Ishikawa (cell line): ENCODE data around the gene NUDT2.

Source experiments
- CEBPB ChIP-seq: IDR thresholded peaks from 2 replicates; pipeline ENCODE4 v1.6.1; 2012
- CREB1 ChIP-seq: IDR thresholded peaks from 2 replicates; pipeline ENCODE4 v1.6.1; 2012; ENCODE audit warnings: low read depth
- EGR1 ChIP-seq: IDR thresholded peaks from 2 replicates; pipeline ENCODE4 v1.6.1; 2012
- EP300 ChIP-seq: IDR thresholded peaks from 2 replicates; pipeline ENCODE4 v1.6.1; 2012; ENCODE audit warnings: borderline replicate concordance
- FOXM1 ChIP-seq: IDR thresholded peaks from 2 replicates; pipeline ENCODE4 v1.6.1; 2012; ENCODE audit warnings: low read depth, borderline replicate concordance
- NFIC ChIP-seq: IDR thresholded peaks from 2 replicates; pipeline ENCODE4 v1.6.1; 2012
- RAD21 ChIP-seq: IDR thresholded peaks from 2 replicates; pipeline ENCODE4 v1.6.1; 2012; ENCODE audit warnings: low read depth
- TAF1 ChIP-seq: IDR thresholded peaks from 2 replicates; pipeline ENCODE4 v1.6.1; 2012; ENCODE audit warnings: low read depth, mild to moderate bottlenecking
- TCF12 ChIP-seq: IDR thresholded peaks from 2 replicates; pipeline ENCODE4 v1.6.1; 2012; ENCODE audit warnings: low read depth
- TEAD4 ChIP-seq: IDR thresholded peaks from 2 replicates; pipeline ENCODE4 v1.6.1; 2012
- YY1 ChIP-seq: IDR thresholded peaks from 2 replicates; pipeline ENCODE4 v1.6.1; 2012; ENCODE audit warnings: low read depth
- ZBTB7A ChIP-seq: IDR thresholded peaks from 2 replicates; pipeline ENCODE4 v1.6.1; 2012; ENCODE audit warnings: low read depth
- TF ChIP-seq, protein P1 (sequence below): IDR thresholded peaks from 2 replicates; pipeline ENCODE4 v1.6.1; 2012
- TF ChIP-seq, protein P2 (sequence below): IDR thresholded peaks from 2 replicates; pipeline ENCODE4 v1.6.1; 2012
- TF ChIP-seq, protein P3 (sequence below): IDR thresholded peaks from 2 replicates; pipeline ENCODE4 v1.6.1; 2012; ENCODE audit warnings: low read depth, mild to moderate bottlenecking

NUDT2 gene

DNA sequence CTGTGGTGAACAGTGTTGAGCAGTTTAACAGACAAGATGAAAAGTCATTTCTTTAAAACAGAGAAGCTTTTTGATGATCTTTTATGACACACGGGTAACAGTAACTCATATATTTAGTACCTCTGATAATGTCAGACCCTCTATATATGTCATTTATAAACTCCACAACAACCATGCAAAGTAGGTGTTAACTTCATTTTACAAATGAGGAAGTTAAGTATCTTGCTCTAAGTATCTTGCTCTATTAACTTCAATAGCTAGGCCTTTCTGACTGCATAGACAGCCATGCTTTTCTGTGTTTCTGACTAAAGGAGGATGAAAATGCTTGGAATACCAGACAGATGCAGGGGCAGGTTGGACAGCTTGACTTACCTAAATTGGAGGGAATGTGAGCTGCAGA, 1.8 kb downstream of the NUDT2 start:
- TF ChIP-seq CREB1 (no peak), ZBTB7A (no peak), EGR1 (no peak), TCF12 (no peak), CEBPB (no peak), TAF1 (no peak), TEAD4 (no peak), RAD21 (no peak)
- TF ChIP-seq, protein P1, sequence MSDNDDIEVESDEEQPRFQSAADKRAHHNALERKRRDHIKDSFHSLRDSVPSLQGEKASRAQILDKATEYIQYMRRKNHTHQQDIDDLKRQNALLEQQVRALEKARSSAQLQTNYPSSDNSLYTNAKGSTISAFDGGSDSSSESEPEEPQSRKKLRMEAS, result no peak

DNA sequence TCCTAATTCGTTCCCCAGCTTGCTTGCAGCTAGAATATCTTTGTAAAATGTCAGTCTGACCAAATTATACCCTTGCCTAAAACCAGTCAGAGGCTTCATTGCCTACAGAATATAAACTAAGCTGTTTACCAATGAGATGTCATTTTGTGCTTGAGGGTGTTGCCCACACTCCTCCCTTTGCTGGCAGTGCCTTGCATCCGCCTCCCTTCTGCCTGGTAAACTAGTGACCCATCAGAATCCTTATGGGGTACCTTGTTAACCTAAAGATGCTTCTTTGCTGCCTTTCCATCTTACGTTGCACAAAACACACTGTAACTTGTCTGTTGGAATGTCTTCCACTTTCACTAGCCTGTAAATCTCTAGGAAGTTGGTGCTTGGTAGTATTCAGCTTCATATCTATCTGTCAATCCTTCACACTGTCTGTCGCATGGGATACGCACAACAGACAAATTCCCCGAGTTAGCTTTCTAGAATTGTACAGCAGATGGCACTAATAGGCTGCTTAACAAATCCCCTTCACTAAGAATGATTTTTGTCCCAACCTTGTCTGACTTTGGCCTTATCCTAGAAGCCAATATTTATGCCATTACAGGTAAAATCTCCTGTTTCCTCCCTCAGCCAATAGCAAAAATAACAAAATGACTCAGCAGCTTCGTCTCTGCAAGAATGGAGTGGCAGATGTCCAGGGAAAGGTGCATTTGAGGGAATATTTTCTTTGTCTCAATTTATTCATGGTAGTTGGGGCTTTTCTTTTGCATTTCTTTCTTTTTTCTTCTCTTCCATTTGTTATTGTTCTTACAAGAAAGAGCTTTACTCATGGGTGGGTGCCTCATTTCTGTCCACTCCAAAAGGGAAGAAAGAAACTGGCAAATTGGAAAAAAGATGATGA, 3.0 kb downstream of the NUDT2 start:
- no peak for TF ChIP-seq CREB1
- TF ChIP-seq CEBPB, result no peak
- TF ChIP-seq RAD21, result peak; percentile 82

- no peak for TF ChIP-seq RAD21
Measured at GRCh38 chr9:34333836-34334235, 4.5 kb downstream of the NUDT2 start.

- TF ChIP-seq TEAD4 (no peak), NFIC (no peak), TAF1 (no peak), ZBTB7A (no peak), YY1 (no peak), EGR1 (no peak), CREB1 (no peak), TCF12 (no peak), CEBPB (no peak)
- TF ChIP-seq, protein P2, sequence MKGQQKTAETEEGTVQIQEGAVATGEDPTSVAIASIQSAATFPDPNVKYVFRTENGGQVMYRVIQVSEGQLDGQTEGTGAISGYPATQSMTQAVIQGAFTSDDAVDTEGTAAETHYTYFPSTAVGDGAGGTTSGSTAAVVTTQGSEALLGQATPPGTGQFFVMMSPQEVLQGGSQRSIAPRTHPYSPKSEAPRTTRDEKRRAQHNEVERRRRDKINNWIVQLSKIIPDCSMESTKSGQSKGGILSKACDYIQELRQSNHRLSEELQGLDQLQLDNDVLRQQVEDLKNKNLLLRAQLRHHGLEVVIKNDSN, result no peak
- TF ChIP-seq, protein P1, result no peak
Measured at GRCh38 chr9:34334337-34334824, 5.0 kb downstream of the NUDT2 start.

GRCh38 chr9:34334916-34335315, 5.5 kb downstream of the NUDT2 start:
- TF ChIP-seq, protein P2, result no peak
- TF ChIP-seq YY1, result no peak

DNA sequence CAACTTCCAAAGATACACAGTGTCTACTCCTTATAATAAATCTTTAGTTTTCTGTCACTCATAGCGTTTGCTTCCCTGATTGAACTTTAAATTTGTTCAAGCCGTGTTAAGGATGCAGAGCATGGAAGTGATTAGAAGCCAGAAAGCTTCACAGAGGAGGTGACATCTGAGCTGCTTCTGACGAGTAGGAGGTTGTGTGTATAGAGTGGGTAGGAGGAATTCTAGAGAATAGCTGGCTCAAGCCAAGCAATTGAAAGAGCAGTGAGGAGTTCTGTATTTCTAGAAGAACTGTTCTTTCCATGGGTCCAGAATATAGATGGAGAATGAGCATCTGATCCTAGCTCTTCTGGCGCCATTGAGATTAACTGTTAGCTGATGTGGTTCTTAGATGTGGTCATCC, 6.0 kb downstream of the NUDT2 start:
- TF ChIP-seq YY1, result no peak
- TF ChIP-seq CEBPB, result no peak
- no peak for TF ChIP-seq EGR1
- no peak for TF ChIP-seq ZBTB7A
- TF ChIP-seq NFIC, result no peak
- no peak for TF ChIP-seq CREB1
- TF ChIP-seq FOXM1, result no peak
- TF ChIP-seq, protein P1, result no peak
- TF ChIP-seq, protein P3, sequence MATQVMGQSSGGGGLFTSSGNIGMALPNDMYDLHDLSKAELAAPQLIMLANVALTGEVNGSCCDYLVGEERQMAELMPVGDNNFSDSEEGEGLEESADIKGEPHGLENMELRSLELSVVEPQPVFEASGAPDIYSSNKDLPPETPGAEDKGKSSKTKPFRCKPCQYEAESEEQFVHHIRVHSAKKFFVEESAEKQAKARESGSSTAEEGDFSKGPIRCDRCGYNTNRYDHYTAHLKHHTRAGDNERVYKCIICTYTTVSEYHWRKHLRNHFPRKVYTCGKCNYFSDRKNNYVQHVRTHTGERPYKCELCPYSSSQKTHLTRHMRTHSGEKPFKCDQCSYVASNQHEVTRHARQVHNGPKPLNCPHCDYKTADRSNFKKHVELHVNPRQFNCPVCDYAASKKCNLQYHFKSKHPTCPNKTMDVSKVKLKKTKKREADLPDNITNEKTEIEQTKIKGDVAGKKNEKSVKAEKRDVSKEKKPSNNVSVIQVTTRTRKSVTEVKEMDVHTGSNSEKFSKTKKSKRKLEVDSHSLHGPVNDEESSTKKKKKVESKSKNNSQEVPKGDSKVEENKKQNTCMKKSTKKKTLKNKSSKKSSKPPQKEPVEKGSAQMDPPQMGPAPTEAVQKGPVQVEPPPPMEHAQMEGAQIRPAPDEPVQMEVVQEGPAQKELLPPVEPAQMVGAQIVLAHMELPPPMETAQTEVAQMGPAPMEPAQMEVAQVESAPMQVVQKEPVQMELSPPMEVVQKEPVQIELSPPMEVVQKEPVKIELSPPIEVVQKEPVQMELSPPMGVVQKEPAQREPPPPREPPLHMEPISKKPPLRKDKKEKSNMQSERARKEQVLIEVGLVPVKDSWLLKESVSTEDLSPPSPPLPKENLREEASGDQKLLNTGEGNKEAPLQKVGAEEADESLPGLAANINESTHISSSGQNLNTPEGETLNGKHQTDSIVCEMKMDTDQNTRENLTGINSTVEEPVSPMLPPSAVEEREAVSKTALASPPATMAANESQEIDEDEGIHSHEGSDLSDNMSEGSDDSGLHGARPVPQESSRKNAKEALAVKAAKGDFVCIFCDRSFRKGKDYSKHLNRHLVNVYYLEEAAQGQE, result no peak
- TF ChIP-seq, protein P2, result no peak
- TF ChIP-seq TAF1, result no peak
- no peak for TF ChIP-seq TCF12
- TF ChIP-seq RAD21, result no peak
- no peak for TF ChIP-seq TEAD4
- no peak for TF ChIP-seq EP300

DNA sequence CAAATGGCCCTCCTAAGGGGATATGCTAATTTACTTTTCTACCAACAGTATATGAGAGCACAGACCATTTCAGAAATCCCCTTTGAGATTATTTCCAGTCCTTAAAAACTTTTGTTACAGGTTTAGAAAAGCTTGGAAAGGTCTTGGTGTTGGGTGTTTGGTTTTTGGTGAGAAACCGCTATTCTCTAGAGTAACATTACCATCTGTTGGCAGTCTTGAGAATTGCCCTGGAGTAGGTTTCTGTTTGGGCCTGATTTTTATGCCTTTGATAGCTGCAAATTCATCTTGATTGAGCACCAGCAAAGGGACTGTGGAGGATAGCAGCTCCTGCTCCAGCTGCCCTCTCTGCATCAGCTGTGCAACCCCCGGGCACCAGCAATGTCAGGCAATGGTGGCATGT, 8.0 kb downstream of the NUDT2 start:
- TF ChIP-seq RAD21 (0 out of 2 replicates have a peak, but pooled peaks have one; percentile 4), CREB1 (no peak)
- TF ChIP-seq, protein P2, result no peak
- TF ChIP-seq, protein P1, result no peak
